Ovary (tissue), 3 donors: Measurements from ENCODE around the gene USP9X.

Source experiments
- CTCF ChIP-seq, 3 donors: fragments of 450-650 bp in 2 of 3; fragments of 200-600 bp in 1 of 3; IDR thresholded peaks; one replicate each; pipeline versions ENCODE4 v1.5.1 to v1.8.0; 2016 to 2022; ENCODE audit warnings: antibody characterized with exemption in 3 of 3, mild to moderate bottlenecking in 1 of 3
- EP300 ChIP-seq: sonication (generic); formaldehyde crosslinking; IDR thresholded peaks from one replicate; pipeline ENCODE4 v1.6.1; 2017; ENCODE audit warnings: antibody characterized with exemption
- donor health status: DM: no; HTN: no; CAD: no.

GRCh38 chrX:41153448-41153847 lies 68.2 kb downstream of the USP9X start:
- TF ChIP-seq CTCF (IDR thresholded peaks at IDR 0.05) (no peak), EP300 (no peak)
